Lower leg skin (tissue), 4 donors: ENCODE results near the gene PIP5K1C. TPM values are rescaled to one million over a fixed set of nuclear protein-coding genes. Genes with fewer than 3 reads are reported as not detected.

Source experiments
- DNase-seq, 2 donors: peaks; one replicate each; pipeline ENCODE4 v3.0.0-alpha.2; 2019; ENCODE audit warnings: low spot score in 2 of 2
- H3K4me3 ChIP-seq: fragments of 200-600 bp; sonication (generic); 2 replicates; pipeline ENCODE4 v1.5.1; 2017; ENCODE audit warnings: mild to moderate bottlenecking, low read depth; ENCODE audit not compliant: poor library complexity, severe bottlenecking
- CTCF ChIP-seq, 3 donors: fragments of 450-650 bp; IDR thresholded peaks; one replicate each; pipeline ENCODE4 v1.5.1; 2016; ENCODE audit warnings: antibody characterized with exemption in 3 of 3, mild to moderate bottlenecking in 3 of 3, moderate library complexity in 2 of 3
- POLR2A ChIP-seq, 2 donors: fragments of 450-650 bp; IDR thresholded peaks; one replicate each; pipeline ENCODE4 v1.6.1; 2016 to 2017; ENCODE audit warnings: antibody characterized with exemption in 2 of 2, mild to moderate bottlenecking in 1 of 2, moderate library complexity in 1 of 2
- WGBS, 2 donors: methylation state at CpG; one replicate each; pipeline ENCODE4 v1.1.5; 2018; 5-methylcytosine and 5-hydroxymethylcytosine counted together
- intact Hi-C: fragments of 100-400 bp; cut with DNase I; formaldehyde crosslinking; loops from one replicate; pipeline ENCODE4 v1.15.0; 2023; ENCODE audit warnings: low total_unique reads
- total RNA-seq, 4 donors: library from RNA; depleted of rRNA; stranded (reverse); fragments of >200 nt; gene quantifications; one replicate each; pipeline ENCODE4 v1.1.0, GENCODE V29; 2016

The PIP5K1C gene
- total RNA-seq, 4 donors from 2014 or later: 14.1 to 27.3 (median 22.1) TPM

- intact Hi-C loops: no loop called here
- no peak for DNase-seq
- no peak for TF ChIP-seq CTCF (IDR thresholded peaks at IDR 0.05)
- no peak for TF ChIP-seq POLR2A (IDR thresholded peaks at IDR 0.05)
- H3K4me3 ChIP-seq: no peak overlapping the region
- 86 to 87% methylated on average over 16 of the region's 16 CpGs for WGBS, 2 donors
Measured at GRCh38 chr19:3691372-3691716, 8.9 kb downstream of the PIP5K1C start.

- no peak for DNase-seq
- H3K4me3 ChIP-seq: no peak overlapping the region
- WGBS, 2 donors: 92 to 93% methylated on average over 31 of the region's 31 CpGs
- intact Hi-C loops: no loop called here
- TF ChIP-seq POLR2A (IDR thresholded peaks at IDR 0.05): no peak
- no peak for TF ChIP-seq CTCF (IDR thresholded peaks at IDR 0.05)
Measured at GRCh38 chr19:3690551-3691371, 9.5 kb downstream of the PIP5K1C start.

GRCh38 chr19:3687774-3688706 is 12.2 kb downstream of the PIP5K1C start:
- DNase-seq: no peak
- 43 to 61% methylated on average over 28 to 36 of the region's 55 CpGs for WGBS, 2 donors
- TF ChIP-seq POLR2A (IDR thresholded peaks at IDR 0.05): no peak
- no peak for TF ChIP-seq CTCF (IDR thresholded peaks at IDR 0.05)
- intact Hi-C loops: no loop called here
- no peak overlapping the region for H3K4me3 ChIP-seq

- no peak for DNase-seq
- intact Hi-C loops: no loop called here
- TF ChIP-seq CTCF (IDR thresholded peaks at IDR 0.05) (no peak), POLR2A (IDR thresholded peaks at IDR 0.05) (no peak)
- H3K4me3 ChIP-seq: no peak overlapping the region
- WGBS, 2 donors: 73 to 79% methylated on average over 12 of the region's 12 CpGs
Measured at GRCh38 chr19:3687393-3687773, 12.9 kb downstream of the PIP5K1C start.

- H3K4me3 ChIP-seq: no peak overlapping the region
- intact Hi-C loops: no loop called here
- TF ChIP-seq POLR2A (IDR thresholded peaks at IDR 0.05): no peak
- TF ChIP-seq CTCF (IDR thresholded peaks at IDR 0.05): no peak
- WGBS, 2 donors: 82 to 85% methylated on average over 8 of the region's 8 CpGs
- no peak for DNase-seq
Measured at GRCh38 chr19:3684817-3685410, 15.4 kb downstream of the PIP5K1C start.
